Measurements from ENCODE around the gene COQ3. TPM values are rescaled to one million over a fixed set of nuclear protein-coding genes. Genes with fewer than 3 reads are reported as not detected.
A peak's percentile ranks its signal among the peaks of the same experiment; 100 is the strongest.

The COQ3 gene
- polyA plus RNA-seq, 1 donor from 2014 or later = 8.9 TPM

GRCh38 chr6:99415446-99415845, 21.5 kb upstream of the COQ3 start:
- H3K27ac Mint-ChIP-seq = no peak overlapping the region
- no peak overlapping the region for H3K4me3 Mint-ChIP-seq
- no peaks in the 10 kb centered on the region for H3K27me3 Mint-ChIP-seq
- H3K9me3 Mint-ChIP-seq = no peaks in the 10 kb centered on the region
- H3K4me1 Mint-ChIP-seq = peaks cover 26 to 34% (median 30%) of the 10 kb centered on the region in 3 donors
- H3K36me3 Mint-ChIP-seq = peaks cover 4% of the 10 kb centered on the region

- Mint-ChIP-seq H3K27ac (no peak overlapping the region), H3K4me1 (peaks cover 12 to 16% (median 14%) of the 10 kb centered on the region in 3 donors), H3K27me3 (no peaks in the 10 kb centered on the region), H3K4me3 (no peak overlapping the region), H3K9me3 (no peaks in the 10 kb centered on the region), H3K36me3 (peaks cover 5% of the 10 kb centered on the region)
Measured at GRCh38 chr6:99412065-99412464, 18.1 kb upstream of the COQ3 start.

GRCh38 chr6:99409672-99410071, 15.7 kb upstream of the COQ3 start:
- Mint-ChIP-seq H3K4me1 (peaks cover 0 to 10% (median 6%) of the 10 kb centered on the region in 3 donors), H3K9me3 (no peaks in the 10 kb centered on the region), H3K27ac (no peak overlapping the region), H3K36me3 (peaks cover 5% of the 10 kb centered on the region), H3K4me3 (no peak overlapping the region), H3K27me3 (no peaks in the 10 kb centered on the region)

DNA sequence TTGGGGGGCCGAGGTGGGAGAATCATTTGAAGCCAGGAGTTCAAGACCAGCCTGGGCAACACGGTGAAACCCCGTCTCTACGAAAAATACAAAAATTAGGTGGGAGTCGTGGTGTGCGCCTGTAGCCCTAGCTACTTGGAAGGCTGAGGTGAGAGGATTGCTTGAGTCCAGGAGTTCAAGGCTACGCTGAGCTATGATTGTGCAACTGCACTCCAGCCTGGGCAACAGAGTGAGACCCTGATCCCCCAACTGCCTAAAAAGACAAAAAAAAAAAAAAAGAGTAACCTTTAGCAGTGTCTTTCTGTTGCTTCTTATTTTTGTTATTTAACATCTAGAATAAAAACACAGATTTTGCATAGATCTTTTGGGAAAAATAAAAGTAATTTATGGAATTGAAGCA, 13.1 kb upstream of the COQ3 start:
- Mint-ChIP-seq H3K4me3 (no peak overlapping the region), H3K36me3 (peaks cover 5% of the 10 kb centered on the region), H3K27me3 (no peaks in the 10 kb centered on the region), H3K4me1 (peaks cover 0 to 5% (median 3%) of the 10 kb centered on the region in 3 donors), H3K9me3 (no peaks in the 10 kb centered on the region), H3K27ac (no peak overlapping the region)

DNA sequence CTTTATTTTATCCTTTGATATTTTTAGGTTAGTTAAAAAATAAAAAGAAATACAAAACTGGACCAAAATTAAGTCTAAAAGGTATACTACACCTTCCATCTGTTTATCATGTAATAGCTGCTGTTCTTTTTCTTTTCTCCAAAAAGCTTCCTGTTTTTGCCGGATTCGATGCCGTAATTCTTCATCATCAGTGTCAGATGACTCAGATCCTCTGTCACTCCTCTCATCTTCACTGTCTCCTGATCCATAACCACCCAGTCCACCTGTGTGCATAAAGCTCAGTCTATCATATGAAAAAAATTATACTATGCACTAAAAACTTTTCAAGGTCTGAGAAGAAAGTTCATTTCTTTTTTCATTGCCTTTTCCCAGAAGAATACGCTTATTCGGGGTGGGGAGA, 8.5 kb upstream of the COQ3 start:
- Mint-ChIP-seq H3K4me3 (peak overlapping the region in 1 of 4 donors; percentile 39), H3K36me3 (peaks cover 6% of the 10 kb centered on the region), H3K27me3 (no peaks in the 10 kb centered on the region), H3K9me3 (no peaks in the 10 kb centered on the region), H3K27ac (peak overlapping the region in 1 of 3 donors; percentile 42), H3K4me1 (peaks cover 0 to 2% (median 0%) of the 10 kb centered on the region in 3 donors)

GRCh38 chr6:99397287-99397686, 3.3 kb upstream of the COQ3 start:
- no peaks in the 10 kb centered on the region for H3K27me3 Mint-ChIP-seq
- H3K4me1 Mint-ChIP-seq = peaks cover 11% of the 10 kb centered on the region in 3 donors
- H3K4me3 Mint-ChIP-seq = peak overlapping the region in 1 of 4 donors; percentile 77
- no peaks in the 10 kb centered on the region for H3K9me3 Mint-ChIP-seq
- no peak overlapping the region for H3K27ac Mint-ChIP-seq
- H3K36me3 Mint-ChIP-seq = peaks cover 6% of the 10 kb centered on the region

DNA sequence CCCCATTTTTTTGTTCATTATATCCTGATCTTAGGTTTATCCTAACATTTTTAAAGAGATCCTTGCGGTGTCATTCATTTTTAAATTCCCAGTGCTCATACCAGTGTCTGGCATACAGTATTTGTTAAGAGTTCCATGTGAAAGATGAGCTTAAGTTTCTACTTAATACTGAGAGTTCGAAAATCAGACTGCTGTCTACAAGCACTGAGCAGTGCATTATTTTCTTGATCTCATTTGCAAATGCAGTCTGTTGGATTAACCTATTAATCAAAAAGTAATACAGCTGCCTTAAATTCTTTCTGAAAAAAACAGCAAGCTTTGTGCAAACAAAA, 663 bp downstream of the COQ3 start:
- Mint-ChIP-seq H3K36me3 (peaks cover 3% of the 10 kb centered on the region), H3K9me3 (no peaks in the 10 kb centered on the region), H3K27ac (peak overlapping the region; percentile 80 to 92 (median 92)), H3K4me1 (peaks cover 11 to 15% (median 14%) of the 10 kb centered on the region in 3 donors), H3K4me3 (peak overlapping the region; percentile 91 to 98 (median 98)), H3K27me3 (no peaks in the 10 kb centered on the region)

DNA sequence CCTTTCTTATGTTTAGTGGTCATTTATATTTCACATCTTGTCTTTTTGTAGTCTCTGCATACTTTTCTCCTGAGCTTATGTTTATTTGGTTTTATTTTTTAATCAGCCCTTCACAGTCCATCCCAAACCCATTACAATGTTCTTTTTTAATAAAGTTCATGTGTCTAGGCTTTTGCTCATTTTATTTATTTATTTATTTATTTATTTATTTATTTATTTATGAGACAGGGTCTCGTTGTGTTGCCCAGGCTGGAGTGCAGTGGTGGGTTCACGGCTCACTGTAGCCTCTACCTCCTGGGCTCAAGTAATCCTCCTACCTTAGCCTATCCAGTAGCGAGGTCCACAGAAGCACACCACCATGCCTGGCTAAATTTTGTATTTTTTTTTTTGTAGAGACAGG, 3.1 kb downstream of the COQ3 start:
- Mint-ChIP-seq H3K27ac (no peak overlapping the region), H3K9me3 (no peaks in the 10 kb centered on the region), H3K27me3 (no peaks in the 10 kb centered on the region), H3K36me3 (peaks cover 3% of the 10 kb centered on the region), H3K4me3 (peak overlapping the region in 1 of 4 donors; percentile 52), H3K4me1 (peaks cover 11 to 16% (median 15%) of the 10 kb centered on the region in 3 donors)

- Mint-ChIP-seq H3K27ac (peak overlapping the region in 1 of 3 donors; percentile 79), H3K9me3 (no peaks in the 10 kb centered on the region), H3K27me3 (no peaks in the 10 kb centered on the region), H3K4me1 (peaks cover 0 to 2% (median 0%) of the 10 kb centered on the region in 3 donors), H3K4me3 (no peak overlapping the region), H3K36me3 (peaks cover 4% of the 10 kb centered on the region)
Measured at GRCh38 chr6:99384507-99384906, 9.5 kb downstream of the COQ3 start.

DNA sequence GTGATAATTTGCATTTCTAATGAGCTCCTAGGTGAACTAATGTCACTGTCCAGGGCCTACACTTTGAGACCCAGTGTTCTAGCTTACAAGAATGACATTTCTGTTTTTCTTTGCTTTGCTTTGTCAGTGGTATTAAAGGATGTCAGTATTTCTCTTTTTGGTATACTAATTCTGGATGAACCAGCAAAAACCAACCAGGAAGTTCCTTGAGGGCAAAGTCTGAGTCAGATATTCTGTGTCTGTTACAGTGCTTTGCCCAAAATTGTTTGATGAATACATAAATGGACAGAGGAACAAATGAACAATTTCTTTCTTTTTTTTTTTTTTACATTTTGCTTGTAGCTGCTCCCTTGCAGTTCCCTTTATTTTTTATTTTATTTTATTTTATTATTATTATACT, 15.4 kb downstream of the COQ3 start:
- Mint-ChIP-seq H3K4me3 (no peak overlapping the region), H3K4me1 (no peaks in the 10 kb centered on the region), H3K9me3 (no peaks in the 10 kb centered on the region), H3K27me3 (no peaks in the 10 kb centered on the region), H3K36me3 (peaks cover 4% of the 10 kb centered on the region), H3K27ac (no peak overlapping the region)

DNA sequence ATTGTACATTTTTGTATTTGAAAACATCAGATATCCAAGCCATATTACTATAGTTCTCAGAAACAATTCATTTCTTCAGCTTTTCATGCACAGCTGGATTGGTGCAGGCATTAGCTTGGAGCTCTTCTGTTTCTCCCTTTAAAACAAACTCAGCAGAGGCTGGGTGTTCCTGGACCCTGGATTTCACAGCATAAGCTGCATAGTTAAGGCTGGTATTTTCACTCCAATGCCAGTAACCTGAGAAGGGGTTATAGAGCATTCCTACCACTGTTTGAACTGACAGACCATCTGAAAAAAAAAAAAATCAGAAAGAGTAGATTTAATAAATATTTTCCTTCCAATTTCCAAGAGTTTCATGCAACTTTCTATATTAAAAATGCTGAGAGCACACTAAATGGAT, 24.5 kb downstream of the COQ3 start:
- H3K36me3 Mint-ChIP-seq = peaks cover 4% of the 10 kb centered on the region
- no peaks in the 10 kb centered on the region for H3K27me3 Mint-ChIP-seq
- no peak overlapping the region for H3K27ac Mint-ChIP-seq
- no peaks in the 10 kb centered on the region for H3K9me3 Mint-ChIP-seq
- no peaks in the 10 kb centered on the region for H3K4me1 Mint-ChIP-seq
- H3K4me3 Mint-ChIP-seq = no peak overlapping the region

GRCh38 chr6:99366852-99367251, 27.1 kb downstream of the COQ3 start:
- H3K9me3 Mint-ChIP-seq = peaks cover 0 to 3% (median 0%) of the 10 kb centered on the region in 3 donors
- no peak overlapping the region for H3K4me3 Mint-ChIP-seq
- H3K27me3 Mint-ChIP-seq = no peaks in the 10 kb centered on the region
- H3K4me1 Mint-ChIP-seq = no peaks in the 10 kb centered on the region
- H3K27ac Mint-ChIP-seq = no peak overlapping the region
- peaks cover 2% of the 10 kb centered on the region for H3K36me3 Mint-ChIP-seq

GRCh38 chr6:99364026-99364425, 30.0 kb downstream of the COQ3 start:
- Mint-ChIP-seq H3K4me3 (no peak overlapping the region), H3K4me1 (no peaks in the 10 kb centered on the region), H3K9me3 (peaks cover 0 to 3% (median 0%) of the 10 kb centered on the region in 3 donors), H3K36me3 (no peaks in the 10 kb centered on the region), H3K27ac (no peak overlapping the region), H3K27me3 (peaks cover 4% of the 10 kb centered on the region)

- Mint-ChIP-seq H3K4me3 (no peak overlapping the region), H3K27ac (no peak overlapping the region), H3K9me3 (peaks cover 0 to 3% (median 0%) of the 10 kb centered on the region in 3 donors), H3K4me1 (no peaks in the 10 kb centered on the region), H3K36me3 (no peaks in the 10 kb centered on the region), H3K27me3 (peaks cover 4% of the 10 kb centered on the region)
Measured at GRCh38 chr6:99362678-99363268, 31.2 kb downstream of the COQ3 start.

GRCh38 chr6:99359800-99360199, 34.2 kb downstream of the COQ3 start:
- Mint-ChIP-seq H3K27ac (no peak overlapping the region), H3K36me3 (no peaks in the 10 kb centered on the region), H3K4me1 (no peaks in the 10 kb centered on the region), H3K27me3 (peaks cover 10% of the 10 kb centered on the region), H3K9me3 (peaks cover 0 to 5% (median 0%) of the 10 kb centered on the region in 3 donors), H3K4me3 (no peak overlapping the region)

DNA sequence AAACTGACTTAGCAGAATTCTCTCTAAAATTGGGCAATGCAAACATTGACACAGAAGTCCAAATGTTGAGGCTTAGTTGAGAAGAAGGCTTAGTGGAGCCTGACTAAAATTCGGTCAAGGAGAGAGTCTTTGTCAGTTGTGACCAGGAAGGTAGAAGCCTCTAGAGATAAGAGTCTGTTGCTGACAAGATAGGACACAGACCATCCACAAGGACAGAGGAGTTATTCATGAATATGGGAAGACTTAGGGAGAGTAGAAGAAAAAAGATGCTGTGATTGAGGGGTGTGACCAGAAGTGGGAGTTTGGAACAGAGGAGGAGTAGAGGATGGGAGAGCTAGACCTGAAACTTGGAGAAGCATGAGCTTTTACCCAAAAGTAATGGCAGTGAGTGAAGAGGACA, 37.4 kb downstream of the COQ3 start:
- H3K36me3 Mint-ChIP-seq = no peaks in the 10 kb centered on the region
- no peaks in the 10 kb centered on the region for H3K4me1 Mint-ChIP-seq
- peaks cover 20% of the 10 kb centered on the region for H3K27me3 Mint-ChIP-seq
- H3K9me3 Mint-ChIP-seq = peaks cover 0 to 2% (median 0%) of the 10 kb centered on the region in 3 donors
- no peak overlapping the region for H3K27ac Mint-ChIP-seq
- no peak overlapping the region for H3K4me3 Mint-ChIP-seq

All from IgD-negative memory B cell (primary cell).